Daoy (cell line): Measurements from ENCODE around the gene VPS52. TPM values are rescaled to one million over a fixed set of nuclear protein-coding genes. Genes with fewer than 3 reads are reported as not detected.
"Not testable (repeated sequence)": the region's sequence is repeated elsewhere in the genome, so short reads cannot be mapped to it uniquely, and the experiment has no call there.

ENCODE experiments used
- DNase-seq: peaks from one replicate; pipeline ENCODE4 v3.0.0-alpha.2; 2015; ENCODE audit warnings: low read depth
- total RNA-seq: library from RNA; depleted of rRNA; stranded (reverse); fragments of >200 nt; shearing (Covaris generic); gene quantifications from 2 replicates; pipeline ENCODE4 v1.2.3, GENCODE V29; 2014

Gene VPS52
- total RNA-seq, 1 experiment from 2014 or later = 33.4 TPM

- DNase-seq = no peak
These were observed 30.2 kb upstream of the VPS52 start for GRCh38 chr6:33301877-33302276.

DNA sequence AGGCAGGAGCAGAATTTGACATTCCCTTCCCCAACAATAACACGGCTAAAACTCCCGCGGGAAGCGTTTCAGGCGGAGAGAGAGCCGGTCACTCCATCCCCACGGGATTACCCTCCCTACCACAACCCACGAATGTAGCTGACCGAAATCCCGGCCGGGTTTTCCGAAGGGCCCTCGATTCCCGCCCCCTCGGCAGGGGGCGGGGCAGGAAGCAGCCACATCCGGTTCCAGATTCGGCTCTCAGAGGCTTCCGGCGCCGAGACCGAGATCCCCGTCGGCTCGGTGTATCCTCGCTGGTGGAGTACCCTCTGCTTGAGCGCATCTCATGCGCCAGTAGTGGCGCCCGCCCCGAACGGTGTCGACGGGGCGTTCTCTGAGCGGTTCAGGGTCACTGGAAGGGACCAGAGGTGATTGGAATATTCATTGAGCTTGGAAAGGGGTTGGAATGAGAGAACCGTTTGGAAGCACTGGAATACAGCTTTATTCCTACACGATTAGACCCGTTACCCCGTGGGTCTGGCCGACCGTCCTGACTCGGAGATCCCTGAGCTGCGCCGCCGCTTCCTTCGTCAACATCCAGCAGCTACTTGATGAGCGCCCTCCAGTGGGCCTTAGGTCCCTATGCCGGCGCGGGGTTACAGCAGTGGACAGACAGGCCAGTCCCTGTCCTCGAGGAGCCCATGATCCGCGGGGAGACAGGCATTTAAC lies 27.7 kb upstream of the VPS52 start:
- peak; percentile 97 for DNase-seq

DNA sequence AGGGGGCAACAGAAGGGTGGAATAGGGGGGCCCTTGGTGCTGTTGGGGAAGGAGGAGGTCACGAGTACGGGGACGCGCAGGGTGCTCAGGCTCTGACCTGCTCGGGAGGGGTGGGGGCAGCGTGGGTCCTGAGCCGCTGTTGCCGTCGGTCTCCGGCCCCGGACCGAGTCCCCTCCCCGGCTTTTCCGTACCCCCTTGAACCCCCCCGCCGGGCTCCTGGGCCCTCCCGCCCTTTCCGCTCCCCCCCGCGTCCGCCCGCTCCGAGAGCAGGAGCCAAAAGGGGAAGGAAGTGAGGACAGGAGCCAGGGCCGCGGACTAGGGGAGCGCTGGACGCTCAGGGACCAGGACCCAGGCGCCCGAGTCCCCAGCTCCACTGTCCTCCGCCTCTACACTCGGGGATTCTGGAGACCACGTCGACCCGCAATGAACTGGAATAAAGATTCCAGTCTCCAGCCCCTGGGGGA lies 27.1 kb upstream of the VPS52 start, which contains the start of gene RGL2:
Gene RGL2 (minus strand): TSS at position 170 of the 464 bp plus-strand sequence. CDS start 332 bp downstream, outside the sequence.
- peak; percentile 70 for DNase-seq

GRCh38 chr6:33297956-33298772 lies 26.5 kb upstream of the VPS52 start:
- DNase-seq = peak; percentile 79

DNA sequence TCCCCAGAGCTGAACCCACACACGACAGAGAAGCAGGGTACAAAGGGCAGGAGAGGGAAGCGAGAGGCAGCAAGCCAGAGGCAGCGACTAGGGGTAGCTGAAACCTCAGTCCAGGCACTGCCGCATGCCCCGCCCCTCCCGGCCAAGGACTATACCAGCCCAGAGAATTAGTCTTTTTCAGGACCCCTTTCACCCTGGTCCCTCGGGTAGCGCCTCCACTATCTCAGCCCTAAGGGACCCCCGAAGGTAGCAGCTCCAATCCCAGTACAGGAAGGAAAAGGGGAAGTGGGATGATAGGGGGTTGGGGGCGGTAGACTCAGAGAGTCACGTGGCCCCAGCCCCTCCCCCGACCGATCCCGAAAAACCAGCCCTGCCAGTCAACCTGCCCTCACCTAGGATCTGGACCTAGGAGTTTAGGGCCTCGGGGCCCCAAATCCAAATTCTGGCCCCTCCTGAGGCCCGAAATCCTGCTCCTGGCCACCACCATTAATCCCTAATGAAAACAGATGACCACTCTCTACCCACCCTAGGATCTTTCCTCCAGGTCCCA lies 25.8 kb upstream of the VPS52 start:
- DNase-seq = no peak

- DNase-seq = no peak
These were observed 25.2 kb upstream of the VPS52 start for GRCh38 chr6:33296797-33297405.

GRCh38 chr6:33295621-33296369 lies 24.1 kb upstream of the VPS52 start:
- DNase-seq = no peak

GRCh38 chr6:33294086-33294823 lies 22.6 kb upstream of the VPS52 start:
- no peak for DNase-seq

DNA sequence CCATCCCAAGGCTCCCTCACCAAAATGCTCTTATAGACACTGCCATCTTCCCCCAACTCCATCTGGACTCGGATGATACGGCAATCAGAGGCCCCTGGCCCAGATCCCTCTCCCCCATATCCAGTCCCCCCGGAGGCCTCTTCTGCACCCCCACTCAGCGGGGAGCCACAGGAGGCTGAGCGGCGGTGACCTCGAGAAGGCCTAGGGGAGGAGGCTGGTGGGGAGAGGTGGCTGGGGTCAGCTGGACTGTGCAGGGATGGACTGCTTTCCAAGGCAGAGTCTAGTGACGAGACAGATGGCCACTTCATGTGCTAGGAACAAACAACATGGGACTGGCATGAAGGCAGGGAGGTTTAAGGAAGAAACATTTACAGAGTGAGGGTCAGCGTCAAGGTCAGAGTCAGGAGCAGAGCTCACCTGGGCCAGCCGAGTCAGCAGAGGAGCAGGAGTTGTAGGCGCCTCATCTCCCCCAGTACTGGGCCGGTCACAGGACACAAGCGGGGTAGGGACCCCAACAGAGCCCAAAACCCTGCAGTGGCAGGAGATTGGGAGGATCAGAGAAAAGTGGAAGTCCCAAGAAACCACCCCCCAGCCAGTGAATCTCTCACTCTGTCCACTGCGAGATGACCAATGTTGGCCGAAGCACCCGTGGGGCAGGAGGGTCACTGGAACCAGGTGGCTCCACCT lies 21.5 kb upstream of the VPS52 start:
- DNase-seq = no peak

GRCh38 chr6:33290459-33290858 lies 18.8 kb upstream of the VPS52 start:
- DNase-seq = no peak

DNA sequence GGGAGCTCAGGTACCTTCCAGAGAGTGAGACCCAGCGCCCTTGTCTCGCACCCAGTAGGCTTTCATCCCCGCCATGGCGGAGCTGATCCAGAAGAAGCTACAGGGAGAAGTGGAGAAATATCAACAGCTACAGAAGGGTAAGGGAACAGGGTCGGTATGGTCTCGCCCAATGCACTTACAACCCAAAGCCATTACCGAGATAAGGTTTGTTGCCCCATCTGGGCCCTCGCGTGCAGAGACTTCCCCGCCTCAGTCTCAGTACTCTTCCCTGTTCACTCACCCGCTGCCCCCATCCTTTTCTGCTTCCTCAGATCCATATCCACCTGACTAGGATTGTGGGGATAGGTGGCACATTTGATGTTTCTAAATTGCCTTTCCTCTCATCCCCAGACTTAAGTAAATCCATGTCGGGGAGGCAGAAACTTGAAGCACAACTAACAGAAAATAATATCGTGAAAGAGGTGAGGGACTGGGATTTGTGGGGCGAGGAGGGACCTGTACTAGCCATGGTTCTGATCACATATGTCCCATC lies 18.2 kb upstream of the VPS52 start:
- no peak for DNase-seq

DNA sequence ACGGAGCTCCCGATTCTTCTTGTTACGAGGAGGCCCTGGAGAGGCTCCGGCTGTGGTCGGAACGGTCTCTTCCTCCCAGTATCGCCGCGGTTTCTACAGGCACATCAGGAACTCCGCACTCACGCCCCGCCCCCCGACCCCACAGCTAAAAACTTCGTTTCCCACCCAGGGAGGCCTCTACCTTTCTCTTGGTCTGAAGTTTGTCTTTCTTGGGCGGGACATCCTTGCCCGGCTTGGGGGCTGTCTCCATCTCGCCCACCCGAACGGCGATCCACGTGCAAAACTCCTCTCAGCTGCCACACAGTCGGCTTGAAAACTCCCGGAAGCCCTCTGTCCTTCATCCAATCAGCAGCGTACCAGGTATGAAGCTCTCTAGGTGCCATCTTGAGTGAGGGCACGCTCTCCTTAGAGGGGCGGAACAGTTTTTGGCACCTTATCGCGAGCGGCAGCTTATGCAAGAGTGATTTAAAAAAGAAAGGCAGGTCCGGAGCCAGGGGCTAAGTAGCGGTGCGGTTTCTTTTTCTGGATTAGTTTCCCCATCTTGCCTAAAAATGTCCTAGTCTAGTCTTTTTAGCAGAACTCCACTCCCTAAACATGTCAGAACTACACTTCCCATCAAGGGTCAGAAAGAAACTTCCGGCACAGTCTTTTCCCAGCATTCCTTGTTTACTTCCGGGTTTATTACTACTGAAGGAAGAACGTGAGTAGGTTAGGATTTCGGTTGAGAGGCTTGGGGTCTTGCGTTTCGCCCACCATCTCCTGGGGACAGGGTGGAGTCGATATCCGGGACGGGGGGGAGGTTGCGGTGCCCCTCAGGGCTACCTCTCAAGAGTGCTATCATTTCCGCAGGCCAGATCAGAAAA lies 17.5 kb upstream of the VPS52 start, which contains the start of the genes PFDN6 and WDR46:
Gene PFDN6 (plus strand): TSS at position 681 of the 863 bp plus-strand sequence. CDS start 256 bp downstream, outside the sequence.
Gene WDR46 (minus strand): TSS at position 319 of the 863 bp plus-strand sequence. CDS start 69 bp downstream, at position 250.
- peak; percentile 92 for DNase-seq

GRCh38 chr6:33288141-33288920 lies 16.7 kb upstream of the VPS52 start:
- no peak for DNase-seq

GRCh38 chr6:33286946-33287914 lies 15.6 kb upstream of the VPS52 start:
- DNase-seq = no peak

GRCh38 chr6:33285214-33285613 lies 13.5 kb upstream of the VPS52 start:
- not testable (repeated sequence) for DNase-seq

GRCh38 chr6:33280539-33280938 lies 8.9 kb upstream of the VPS52 start:
- no peak for DNase-seq
